GM12878 (cell line): ENCODE results near the gene DCBLD1. TPM values are rescaled to one million over a fixed set of nuclear protein-coding genes. Genes with fewer than 3 reads are reported as not detected.

Experiments
- ATAC-seq: fragments of 200-7000 bp; cut with Tn5 transposase; 3 replicates; pipeline ENCODE4 v1.9.1; 2020; ENCODE audit warnings: mild to moderate bottlenecking, moderate library complexity
- BruUV-seq: library from RNA; stranded (reverse); fragments of 400-500 nt; replicated peaks from 2 replicates; lab custom pipeline; 2021; lab: Mats Ljungman, UMichigan
- CTCF ChIA-PET: fragments of 300-600 bp; sonication (Branson Sonifier 250); formaldehyde crosslinking; extraction: SDS; loops from one replicate; lab custom pipeline; 2021; ENCODE audit warnings: inconsistent platforms; lab: Yijun Ruan, JAX
- POLR2A ChIA-PET: fragments of 350-600 bp; formaldehyde crosslinking; extraction: SDS; loops from one replicate; lab custom pipeline; 2021; ENCODE audit warnings: inconsistent platforms; lab: Charles Lee
- RAD21 ChIA-PET: fragments of 300-600 bp; sonication (Branson Sonifier 250); formaldehyde crosslinking; loops from one replicate; lab custom pipeline; 2023; ENCODE audit warnings: antibody characterized with exemption; ENCODE audit not compliant: unreplicated experiment; lab: Charles Lee
- SMC1A ChIA-PET: fragments of 300-600 bp; sonication (Branson Sonifier 250); formaldehyde crosslinking; loops from one replicate; lab custom pipeline; 2023; ENCODE audit not compliant: unreplicated experiment, uncharacterized antibody; lab: Charles Lee
- DNase-seq: peaks from one replicate; pipeline ENCODE4 v3.0.0-alpha.2; 2011; ENCODE audit warnings: low read depth, low spot score
- FAIRE-seq: peaks from 3 replicates; lab custom pipeline; 2011; peaks lifted over from hg19 to GRCh38; lab: Jason Lieb, UNC
- H2AFZ ChIP-seq: 2 replicates; pipeline ENCODE4 v1.6.0; 2011; ENCODE audit warnings: low read depth, low read length, control low read depth; ENCODE audit not compliant: control insufficient read depth
- H3K27ac ChIP-seq: 2 replicates; pipeline ENCODE4 v1.5.1; 2011; ENCODE audit warnings: control low read depth; ENCODE audit not compliant: control insufficient read depth, insufficient read depth
- H3K27me3 ChIP-seq, 2 experiments: replicated peaks in 1 of 2; 2 replicates each; pipeline versions ENCODE4 v1.6.0 to v1.6.1; 2011; ENCODE audit warnings: low read length in 1 of 2; ENCODE audit not compliant: control insufficient read depth in 2 of 2, insufficient read depth in 2 of 2
- H3K36me3 ChIP-seq, 2 experiments: 2 replicates each; pipeline ENCODE4 v1.5.1; 2011; ENCODE audit warnings: low read length in 1 of 2; ENCODE audit not compliant: control insufficient read depth in 2 of 2, insufficient read depth in 2 of 2
- H3K4me1 ChIP-seq: 2 replicates; pipeline ENCODE4 v1.6.1; 2011; ENCODE audit warnings: mild to moderate bottlenecking, low read length, moderate library complexity, mixed read lengths; ENCODE audit not compliant: control insufficient read depth, insufficient read depth
- H3K4me2 ChIP-seq: 2 replicates; pipeline ENCODE4 v1.6.0; 2011; ENCODE audit warnings: control low read depth; ENCODE audit not compliant: control insufficient read depth, insufficient read depth
- H3K4me3 ChIP-seq: fragments of 200-600 bp; sonication (generic); 2 replicates; pipeline ENCODE4 v1.5.1; 2016
- H3K79me2 ChIP-seq: 2 replicates; pipeline ENCODE4 v1.6.0; 2011; ENCODE audit warnings: low read length; ENCODE audit not compliant: control insufficient read depth, insufficient read depth
- H3K9ac ChIP-seq: 2 replicates; pipeline ENCODE4 v1.8.0; 2011; ENCODE audit warnings: low read length, control low read depth, mixed read lengths; ENCODE audit not compliant: control insufficient read depth, insufficient read depth
- H3K9me3 ChIP-seq: replicated peaks from 3 replicates; pipeline ENCODE4 v1.5.1; 2011; ENCODE audit warnings: mild to moderate bottlenecking, low read length; ENCODE audit not compliant: control insufficient read depth, insufficient read depth
- H4K20me1 ChIP-seq: 2 replicates; pipeline ENCODE4 v1.6.0; 2011; ENCODE audit not compliant: control insufficient read depth, insufficient read depth
- CEBPZ ChIP-seq: fragments of 150-350 bp; IDR thresholded peaks from 2 replicates; pipeline ENCODE4 v1.6.1; 2016; ENCODE audit warnings: low read depth, low read length
- PKNOX1 ChIP-seq: fragments of 450-650 bp; IDR thresholded peaks from 2 replicates; pipeline ENCODE4 v1.6.1; 2016; ENCODE audit warnings: mild to moderate bottlenecking
- WGBS: methylation state at CpG from one replicate; pipeline ENCODE4 v1.1.6; 2016; ENCODE audit warnings: low lambda C conversion rate; ENCODE audit not compliant: insufficient replicate concordance, insufficient coverage; ENCODE audit errors: missing lambda C conversion rate; 5-methylcytosine and 5-hydroxymethylcytosine counted together
- in situ Hi-C: fragments of 300-500 bp; cut with MboI; formaldehyde crosslinking; loops from 9 replicates; pipeline ENCODE4 v1.14.3; 2018; ENCODE audit warnings: mixed read lengths
- intact Hi-C: fragments of 100-400 bp; cut with micrococcal nuclease; formaldehyde crosslinking; loops from one replicate; pipeline ENCODE4 v1.14.2; 2022; ENCODE audit not compliant: unreplicated experiment
- polyA plus RNA-seq, 11 experiments: library from polyadenylated mRNA; depleted of rRNA in 4 of 11; unstranded in 6 of 11; stranded (reverse) in 5 of 11; fragments of >200 nt; fragmentation: Nextera tagmentation in 4 of 11; fragmentation: Illumina TruSeq in 1 of 11; extraction: Ambion mirVana in 4 of 11; extraction: Trizol in 1 of 11; gene quantifications; 1 replicate in 1 of 11; 2 replicates in 10 of 11; pipeline versions ENCODE4 v1.2.1 to v1.2.3, GENCODE V29; 2011 to 2016; ENCODE audit warnings: inconsistent platforms in 2 of 11, missing spikeins in 2 of 11, low read depth in 1 of 11
- total RNA-seq, 4 experiments: library from RNA; depleted of rRNA in 3 of 4; stranded (reverse); fragments of >200 nt in 3 of 4; fragmentation: Illumina TruSeq in 1 of 4; extraction: Trizol in 1 of 4; gene quantifications; 2 replicates each; pipeline versions ENCODE4 v1.2.1 to v1.2.3, GENCODE V29; 2013 to 2021

The DCBLD1 gene
- total and polyA plus RNA-seq, 10 of the 15 experiments (the other 5 are each of a cell fraction or from before 2014, with no cell fraction given): 0.92 to 9.2 (median 8.3) TPM

GRCh38 chr6:117463762-117464665, 18.5 kb upstream of the DCBLD1 start:
- in situ Hi-C loops (no loop called here), intact Hi-C loops (no loop called here)
- Histone ChIP-seq H3K27ac (no peak overlapping the region), H3K4me3 (no peak overlapping the region), H3K36me3 (no peaks in the 10 kb centered on the region), H2AFZ (no peak overlapping the region), H3K79me2 (no peaks in the 10 kb centered on the region), H3K4me1 (no peaks in the 10 kb centered on the region), H4K20me1 (no peaks in the 10 kb centered on the region), H3K9me3 (no peaks in the 10 kb centered on the region; the same call in 2 of the 3 replicates)
- ChIA-PET POLR2A (interaction anchor here (0.5 kb wide), 1 partner anchor 17 kb away, joined by 3 read pairs; no protein-coding TSS in a partner anchor), RAD21 (no interaction called here), SMC1A (interaction anchor here (1.3 kb wide), 1 partner anchor 92 kb away, joined by 3 read pairs; no protein-coding TSS in a partner anchor)
- WGBS: 32% methylated on average over 4 of the region's 4 CpGs
- no TSS peak for BruUV-seq
- DNase-seq: no peak
- ATAC-seq: peak; percentile 78
- TF ChIP-seq CEBPZ: no peak
- TF ChIP-seq PKNOX1: peak; percentile 51; the same call in 1 of the 2 replicates
- TF ChIP-seq, all 136 proteins: peak for 1
- H3K9ac ChIP-seq: no peak overlapping the region
- FAIRE-seq: no peak
- CTCF ChIA-PET: interaction anchor here (1.0 to 1.3 kb wide), 3 partner anchors 20 to 141 kb away, joined by 3 read pairs; no protein-coding TSS in a partner anchor
- no peak overlapping the region; the same call in 1 of the 2 replicates for H3K4me2 ChIP-seq
- H3K27me3 ChIP-seq: no peaks in the 10 kb centered on the region
